Osteocyte (in vitro differentiated cells): Measurements from ENCODE around the gene L3HYPDH. TPM values are rescaled to one million over a fixed set of nuclear protein-coding genes. Genes with fewer than 3 reads are reported as not detected.
A peak's percentile ranks its signal among the peaks of the same experiment; 100 is the strongest.

Experiments used
- DNase-seq: peaks from one replicate; pipeline ENCODE4 v3.0.0; 2021; ENCODE audit warnings: mixed read lengths; ENCODE audit not compliant: unreplicated experiment; ENCODE audit errors: extremely low spot score
- H3K27ac Mint-ChIP-seq: one replicate; pipeline ENCODE4 v1.8.0; 2021; ENCODE audit warnings: mild to moderate bottlenecking, mixed read lengths; ENCODE audit not compliant: unreplicated experiment
- H3K27me3 Mint-ChIP-seq: one replicate; pipeline ENCODE4 v1.8.0; 2021; ENCODE audit warnings: mixed read lengths; ENCODE audit not compliant: unreplicated experiment
- H3K36me3 Mint-ChIP-seq: one replicate; pipeline ENCODE4 v1.8.0; 2021; ENCODE audit warnings: mixed read lengths; ENCODE audit not compliant: unreplicated experiment
- H3K4me1 Mint-ChIP-seq: one replicate; pipeline ENCODE4 v1.8.0; 2021; ENCODE audit warnings: mixed read lengths; ENCODE audit not compliant: unreplicated experiment
- H3K4me3 Mint-ChIP-seq: one replicate; pipeline ENCODE4 v1.8.0; 2021; ENCODE audit warnings: mild to moderate bottlenecking, moderate library complexity, mixed read lengths; ENCODE audit not compliant: unreplicated experiment
- H3K9me3 Mint-ChIP-seq: one replicate; pipeline ENCODE4 v1.8.0; 2021; ENCODE audit warnings: mixed read lengths; ENCODE audit not compliant: unreplicated experiment
- total RNA-seq: library from RNA; stranded (reverse); gene quantifications from 2 replicates; pipeline ENCODE4 v1.2.1, GENCODE V29; 2021
- TF ChIP-seq, protein P1 (sequence below): fragments of 200-600 bp; sonication (generic); IDR thresholded peaks from 2 replicates; pipeline ENCODE4 v1.5.0; 2021; ENCODE audit warnings: antibody characterized with exemption, mild to moderate bottlenecking, moderate library complexity

L3HYPDH gene
- total RNA-seq, 1 donor from 2014 or later: 32.2 TPM

GRCh38 chr14:59480166-59480565 lies 4.0 kb downstream of the L3HYPDH start:
- Mint-ChIP-seq H3K36me3 (peaks cover 16% of the 10 kb centered on the region), H3K4me3 (no peak overlapping the region), H3K27me3 (no peaks in the 10 kb centered on the region), H3K4me1 (peaks cover 38% of the 10 kb centered on the region), H3K9me3 (no peaks in the 10 kb centered on the region), H3K27ac (peak overlapping the region; percentile 63)
- TF ChIP-seq, protein P1, sequence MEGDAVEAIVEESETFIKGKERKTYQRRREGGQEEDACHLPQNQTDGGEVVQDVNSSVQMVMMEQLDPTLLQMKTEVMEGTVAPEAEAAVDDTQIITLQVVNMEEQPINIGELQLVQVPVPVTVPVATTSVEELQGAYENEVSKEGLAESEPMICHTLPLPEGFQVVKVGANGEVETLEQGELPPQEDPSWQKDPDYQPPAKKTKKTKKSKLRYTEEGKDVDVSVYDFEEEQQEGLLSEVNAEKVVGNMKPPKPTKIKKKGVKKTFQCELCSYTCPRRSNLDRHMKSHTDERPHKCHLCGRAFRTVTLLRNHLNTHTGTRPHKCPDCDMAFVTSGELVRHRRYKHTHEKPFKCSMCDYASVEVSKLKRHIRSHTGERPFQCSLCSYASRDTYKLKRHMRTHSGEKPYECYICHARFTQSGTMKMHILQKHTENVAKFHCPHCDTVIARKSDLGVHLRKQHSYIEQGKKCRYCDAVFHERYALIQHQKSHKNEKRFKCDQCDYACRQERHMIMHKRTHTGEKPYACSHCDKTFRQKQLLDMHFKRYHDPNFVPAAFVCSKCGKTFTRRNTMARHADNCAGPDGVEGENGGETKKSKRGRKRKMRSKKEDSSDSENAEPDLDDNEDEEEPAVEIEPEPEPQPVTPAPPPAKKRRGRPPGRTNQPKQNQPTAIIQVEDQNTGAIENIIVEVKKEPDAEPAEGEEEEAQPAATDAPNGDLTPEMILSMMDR: no peak
- no peak for DNase-seq

DNA sequence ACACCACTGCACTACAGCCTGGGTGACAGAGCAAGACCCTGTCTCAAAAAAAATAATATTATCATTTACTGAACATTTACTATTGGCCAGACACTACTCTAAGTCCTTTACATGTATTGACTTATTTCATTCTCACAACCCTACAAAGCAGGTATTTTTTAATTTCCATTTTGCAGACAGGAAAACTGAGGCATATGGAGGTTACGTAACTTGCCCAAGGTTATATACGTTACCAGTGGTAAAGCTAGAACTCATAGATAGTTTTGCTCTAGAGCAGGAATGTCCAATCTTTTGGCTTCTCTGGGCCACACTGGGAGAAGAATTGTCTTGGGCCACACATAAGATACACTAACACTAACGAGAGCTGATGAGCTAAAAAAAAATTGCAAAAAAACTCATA lies 5.7 kb downstream of the L3HYPDH start:
- TF ChIP-seq, protein P1: no peak
- DNase-seq: no peak
- no peak overlapping the region for H3K4me3 Mint-ChIP-seq
- H3K9me3 Mint-ChIP-seq: no peaks in the 10 kb centered on the region
- no peak overlapping the region for H3K27ac Mint-ChIP-seq
- H3K27me3 Mint-ChIP-seq: no peaks in the 10 kb centered on the region
- peaks cover 37% of the 10 kb centered on the region for H3K4me1 Mint-ChIP-seq
- peaks cover 25% of the 10 kb centered on the region for H3K36me3 Mint-ChIP-seq

- TF ChIP-seq, protein P1: no peak
- Mint-ChIP-seq H3K4me3 (no peak overlapping the region), H3K27me3 (no peaks in the 10 kb centered on the region), H3K9me3 (no peaks in the 10 kb centered on the region), H3K27ac (no peak overlapping the region), H3K36me3 (peaks cover 28% of the 10 kb centered on the region), H3K4me1 (peaks cover 10% of the 10 kb centered on the region)
- no peak for DNase-seq
Measured at GRCh38 chr14:59475709-59476108, 8.5 kb downstream of the L3HYPDH start.

DNA sequence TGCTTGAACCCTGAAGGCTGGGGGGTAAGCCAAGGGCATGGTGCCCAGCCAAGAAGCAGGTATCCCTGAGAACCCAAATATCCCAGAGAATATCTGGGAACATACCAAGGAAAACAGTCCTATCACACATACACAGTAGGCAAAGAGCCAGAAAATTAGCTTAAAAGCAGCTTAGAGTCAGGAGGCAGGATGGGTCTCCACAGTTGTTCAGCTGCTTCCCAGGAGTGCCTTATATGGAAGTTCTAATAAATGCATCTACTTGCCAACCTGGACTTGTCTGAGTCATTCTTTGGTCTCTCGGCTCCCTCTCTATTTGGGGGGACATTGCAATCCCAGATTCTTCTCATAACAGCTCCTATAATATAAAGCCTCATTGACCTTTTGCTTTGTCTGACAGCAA lies 10.0 kb downstream of the L3HYPDH start:
- H3K4me1 Mint-ChIP-seq: no peaks in the 10 kb centered on the region
- no peaks in the 10 kb centered on the region for H3K27me3 Mint-ChIP-seq
- H3K9me3 Mint-ChIP-seq: no peaks in the 10 kb centered on the region
- no peak for DNase-seq
- no peak overlapping the region for H3K27ac Mint-ChIP-seq
- H3K4me3 Mint-ChIP-seq: no peak overlapping the region
- peaks cover 26% of the 10 kb centered on the region for H3K36me3 Mint-ChIP-seq
- TF ChIP-seq, protein P1: no peak

DNA sequence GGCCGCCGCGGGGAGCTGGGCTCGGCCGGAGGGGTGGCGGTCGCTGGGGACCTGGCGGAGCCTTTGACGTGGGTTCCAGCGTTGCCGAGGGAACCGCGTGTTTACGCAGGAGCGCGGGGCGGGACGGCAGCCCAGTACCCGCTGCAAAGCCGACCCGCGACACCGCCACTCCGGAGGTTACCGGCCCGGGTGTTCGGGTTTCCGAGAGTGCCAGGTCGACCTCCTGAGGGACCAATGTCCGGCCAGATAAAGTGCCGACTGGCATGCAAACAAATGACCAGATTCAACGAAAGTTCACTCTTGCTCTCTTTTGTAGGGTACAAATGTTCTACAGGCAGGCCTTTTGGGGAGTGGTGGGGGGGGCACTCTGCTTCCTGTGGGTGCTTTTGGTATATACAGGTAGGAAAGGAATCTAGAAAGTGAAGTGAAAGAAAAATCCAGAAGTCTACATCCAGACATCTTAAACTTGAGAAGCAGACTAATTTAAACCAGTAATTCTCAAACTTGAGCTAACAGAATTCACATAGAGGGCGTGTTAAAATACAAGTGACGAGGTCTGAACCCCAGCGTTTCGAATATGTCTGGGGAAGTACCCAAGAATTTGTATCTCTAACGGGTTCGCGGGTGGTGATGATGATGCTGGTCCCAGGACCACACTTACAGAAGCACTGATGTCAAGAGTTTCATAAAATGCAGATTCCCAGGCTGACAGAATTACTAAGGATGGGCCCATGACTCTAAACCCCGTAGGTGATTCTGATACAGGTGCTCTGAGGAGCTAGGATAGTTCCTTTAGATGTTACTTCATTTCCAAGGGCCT lies 18.7 kb downstream of the L3HYPDH start, which contains the start of gene GPR135:
TSS of gene GPR135 (minus strand) at position 65 of the 820 bp plus-strand sequence. CDS start 154 bp downstream, outside the sequence.
- Mint-ChIP-seq H3K4me3 (peak within 1 kb of the TSS; percentile 80), H3K9me3 (no peaks in the 10 kb centered on the region), H3K36me3 (peaks cover 10% of the 10 kb centered on the region), H3K27me3 (no peaks in the 10 kb centered on the region), H3K4me1 (peaks cover 7% of the 10 kb centered on the region), H3K27ac (peak within 1 kb of the TSS; percentile 71)
- TF ChIP-seq, protein P1: no peak
- no peak for DNase-seq
